Liver (tissue), 3 donors: ENCODE data around the gene MKNK2.

ENCODE experiments used
- ATF3 ChIP-seq: IDR thresholded peaks from 2 replicates; pipeline ENCODE4 v1.6.1; 2016; ENCODE audit warnings: antibody characterized with exemption
- CTCF ChIP-seq: fragments of 150-350 bp; IDR thresholded peaks from 2 replicates; pipeline ENCODE4 v1.5.1; 2017; ENCODE audit warnings: improper control_type of control experiment, low read depth, low read length; ENCODE audit not compliant: missing input control
- FOXA1 ChIP-seq: IDR thresholded peaks from 2 replicates; pipeline ENCODE4 v1.6.1; 2016; ENCODE audit warnings: antibody characterized with exemption
- JUND ChIP-seq, 2 donors: IDR thresholded peaks; 2 replicates each; pipeline ENCODE4 v1.6.1; 2016; ENCODE audit warnings: antibody characterized with exemption in 2 of 2
- NR2F2 ChIP-seq: IDR thresholded peaks from 2 replicates; pipeline ENCODE4 v1.6.1; 2016; ENCODE audit warnings: antibody characterized with exemption
- RAD21 ChIP-seq, 2 donors: IDR thresholded peaks; 2 replicates each; pipeline ENCODE4 v1.6.1; 2016; ENCODE audit warnings: antibody characterized with exemption in 2 of 2, mild to moderate bottlenecking in 2 of 2
- SP1 ChIP-seq: IDR thresholded peaks from 2 replicates; pipeline ENCODE4 v1.6.1; 2018; ENCODE audit warnings: antibody characterized with exemption, mild to moderate bottlenecking
- TAF1 ChIP-seq: conservative IDR thresholded peaks from 2 replicates; pipeline ENCODE4 v1.6.1; 2016; ENCODE audit warnings: antibody characterized with exemption, mild to moderate bottlenecking
- YY1 ChIP-seq: IDR thresholded peaks from 2 replicates; pipeline ENCODE4 v1.6.1; 2016; ENCODE audit warnings: antibody characterized with exemption, mild to moderate bottlenecking
- TF ChIP-seq, protein P1 (sequence below): IDR thresholded peaks from 2 replicates; pipeline ENCODE4 v1.6.1; 2016; ENCODE audit warnings: antibody characterized with exemption
- TF ChIP-seq, protein P2 (sequence below): IDR thresholded peaks from 2 replicates; pipeline ENCODE4 v1.6.1; 2016; ENCODE audit warnings: antibody characterized with exemption
- donor health status: healthy.
- donor health status: healthy.

GRCh38 chr19:2050991-2051772 is at the start of gene MKNK2:
- no peak for TF ChIP-seq NR2F2
- TF ChIP-seq RAD21 (IDR thresholded peaks at IDR 0.05): no peak
- TF ChIP-seq CTCF: peak; percentile 36
- TF ChIP-seq JUND (IDR thresholded peaks at IDR 0.05): no peak
- TF ChIP-seq SP1: peak; percentile 31
- no peak for TF ChIP-seq ATF3
- TF ChIP-seq, protein P1, sequence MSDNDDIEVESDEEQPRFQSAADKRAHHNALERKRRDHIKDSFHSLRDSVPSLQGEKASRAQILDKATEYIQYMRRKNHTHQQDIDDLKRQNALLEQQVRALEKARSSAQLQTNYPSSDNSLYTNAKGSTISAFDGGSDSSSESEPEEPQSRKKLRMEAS: no peak
- TF ChIP-seq TAF1: no peak
- peak; percentile 31 for TF ChIP-seq YY1
- TF ChIP-seq, protein P2, sequence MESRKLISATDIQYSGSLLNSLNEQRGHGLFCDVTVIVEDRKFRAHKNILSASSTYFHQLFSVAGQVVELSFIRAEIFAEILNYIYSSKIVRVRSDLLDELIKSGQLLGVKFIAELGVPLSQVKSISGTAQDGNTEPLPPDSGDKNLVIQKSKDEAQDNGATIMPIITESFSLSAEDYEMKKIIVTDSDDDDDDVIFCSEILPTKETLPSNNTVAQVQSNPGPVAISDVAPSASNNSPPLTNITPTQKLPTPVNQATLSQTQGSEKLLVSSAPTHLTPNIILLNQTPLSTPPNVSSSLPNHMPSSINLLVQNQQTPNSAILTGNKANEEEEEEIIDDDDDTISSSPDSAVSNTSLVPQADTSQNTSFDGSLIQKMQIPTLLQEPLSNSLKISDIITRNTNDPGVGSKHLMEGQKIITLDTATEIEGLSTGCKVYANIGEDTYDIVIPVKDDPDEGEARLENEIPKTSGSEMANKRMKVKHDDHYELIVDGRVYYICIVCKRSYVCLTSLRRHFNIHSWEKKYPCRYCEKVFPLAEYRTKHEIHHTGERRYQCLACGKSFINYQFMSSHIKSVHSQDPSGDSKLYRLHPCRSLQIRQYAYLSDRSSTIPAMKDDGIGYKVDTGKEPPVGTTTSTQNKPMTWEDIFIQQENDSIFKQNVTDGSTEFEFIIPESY: no peak
- TF ChIP-seq FOXA1: no peak
